ENCODE results near the gene SCNN1A. TPM values are rescaled to one million over a fixed set of nuclear protein-coding genes. Genes with fewer than 3 reads are reported as not detected.

SCNN1A gene
- polyA plus RNA-seq, 1 experiment = 0.36 TPM

- CTCF ChIA-PET = interaction anchor here (1.0 to 1.5 kb wide), 2 partner anchors 66 to 73 kb away, joined by 3 to 4 read pairs; no protein-coding TSS in a partner anchor
- H3K36me3 ChIP-seq (ENCODE audit: control insufficient read depth, insufficient read depth, low read length) = peaks cover 26% of the 10 kb centered on the region
These were observed 17.1 kb upstream of the SCNN1A start for GRCh38 chr12:6392504-6392903.

GRCh38 chr12:6391013-6391412, 15.7 kb upstream of the SCNN1A start:
- CTCF ChIA-PET = no interaction called here
- TF ChIP-seq CTCF (IDR thresholded peaks at IDR 0.05; ENCODE audit: insufficient read depth, low read depth, low read length) = no peak

More at GRCh38 chr12:6392504-6392903, 17.1 kb upstream of the SCNN1A start:
- TF ChIP-seq CTCF (IDR thresholded peaks at IDR 0.05; ENCODE audit: insufficient read depth, low read depth, low read length) = no peak
- Histone ChIP-seq H3K4me3 (ENCODE audit: low read depth, low read length) (no peak overlapping the region), H3K27me3 (ENCODE audit: control insufficient read depth, insufficient read depth, low read length) (no peaks in the 10 kb centered on the region)
- POLR2A ChIA-PET = no interaction called here
- no peak for DNase-seq (ENCODE audit: low read depth)

GRCh38 chr12:6390084-6390799, 14.9 kb upstream of the SCNN1A start:
- ChIA-PET POLR2A (no interaction called here), CTCF (no interaction called here)
- DNase-seq (ENCODE audit: low read depth) = no peak
- H3K4me3 ChIP-seq (ENCODE audit: low read depth, low read length) = no peak overlapping the region
- TF ChIP-seq CTCF (IDR thresholded peaks at IDR 0.05; ENCODE audit: insufficient read depth, low read depth, low read length) = no peak
- H3K27me3 ChIP-seq (ENCODE audit: control insufficient read depth, insufficient read depth, low read length) = no peaks in the 10 kb centered on the region
- H3K36me3 ChIP-seq (ENCODE audit: control insufficient read depth, insufficient read depth, low read length) = peaks cover 33% of the 10 kb centered on the region

More at GRCh38 chr12:6391013-6391412, 15.7 kb upstream of the SCNN1A start:
- no peaks in the 10 kb centered on the region for H3K27me3 ChIP-seq (ENCODE audit: control insufficient read depth, insufficient read depth, low read length)
- POLR2A ChIA-PET = no interaction called here
- H3K4me3 ChIP-seq (ENCODE audit: low read depth, low read length) = no peak overlapping the region
- DNase-seq (ENCODE audit: low read depth) = no peak
- H3K36me3 ChIP-seq (ENCODE audit: control insufficient read depth, insufficient read depth, low read length) = peaks cover 30% of the 10 kb centered on the region

GRCh38 chr12:6387541-6387940, 12.2 kb upstream of the SCNN1A start:
- no peak for TF ChIP-seq CTCF (IDR thresholded peaks at IDR 0.05; ENCODE audit: insufficient read depth, low read depth, low read length)

GRCh38 chr12:6386491-6386890, 11.1 kb upstream of the SCNN1A start:
- H3K4me3 ChIP-seq (ENCODE audit: low read depth, low read length) = no peak overlapping the region
- no peak for DNase-seq (ENCODE audit: low read depth)
- CTCF ChIA-PET = no interaction called here
- peaks cover 30% of the 10 kb centered on the region for H3K36me3 ChIP-seq (ENCODE audit: control insufficient read depth, insufficient read depth, low read length)
- H3K27me3 ChIP-seq (ENCODE audit: control insufficient read depth, insufficient read depth, low read length) = no peaks in the 10 kb centered on the region
- POLR2A ChIA-PET = no interaction called here
- TF ChIP-seq CTCF (IDR thresholded peaks at IDR 0.05; ENCODE audit: insufficient read depth, low read depth, low read length) = no peak

More at GRCh38 chr12:6387541-6387940, 12.2 kb upstream of the SCNN1A start:
- ChIA-PET POLR2A (no interaction called here), CTCF (interaction anchor here (1.1 kb wide), 1 partner anchor 192 kb away, joined by 3 read pairs; no protein-coding TSS in a partner anchor)
- Histone ChIP-seq H3K4me3 (ENCODE audit: low read depth, low read length) (no peak overlapping the region), H3K27me3 (ENCODE audit: control insufficient read depth, insufficient read depth, low read length) (no peaks in the 10 kb centered on the region), H3K36me3 (ENCODE audit: control insufficient read depth, insufficient read depth, low read length) (peaks cover 31% of the 10 kb centered on the region)
- DNase-seq (ENCODE audit: low read depth) = no peak
